Ishikawa (cell line): ENCODE measurements around the gene SLC6A19.

ENCODE experiments used
- EGR1 ChIP-seq: IDR thresholded peaks from 2 replicates; pipeline ENCODE4 v1.6.1; 2012
- TAF1 ChIP-seq: IDR thresholded peaks from 2 replicates; pipeline ENCODE4 v1.6.1; 2012; ENCODE audit warnings: low read depth, mild to moderate bottlenecking
- YY1 ChIP-seq: IDR thresholded peaks from 2 replicates; pipeline ENCODE4 v1.6.1; 2012; ENCODE audit warnings: low read depth
- TF ChIP-seq, protein P1 (sequence below): IDR thresholded peaks from 2 replicates; pipeline ENCODE4 v1.6.1; 2012; ENCODE audit warnings: low read depth, mild to moderate bottlenecking

GRCh38 chr5:1207555-1207954 is 6.2 kb downstream of the SLC6A19 start:
- TF ChIP-seq TAF1 (no peak), YY1 (no peak), EGR1 (no peak)
- TF ChIP-seq, protein P1, sequence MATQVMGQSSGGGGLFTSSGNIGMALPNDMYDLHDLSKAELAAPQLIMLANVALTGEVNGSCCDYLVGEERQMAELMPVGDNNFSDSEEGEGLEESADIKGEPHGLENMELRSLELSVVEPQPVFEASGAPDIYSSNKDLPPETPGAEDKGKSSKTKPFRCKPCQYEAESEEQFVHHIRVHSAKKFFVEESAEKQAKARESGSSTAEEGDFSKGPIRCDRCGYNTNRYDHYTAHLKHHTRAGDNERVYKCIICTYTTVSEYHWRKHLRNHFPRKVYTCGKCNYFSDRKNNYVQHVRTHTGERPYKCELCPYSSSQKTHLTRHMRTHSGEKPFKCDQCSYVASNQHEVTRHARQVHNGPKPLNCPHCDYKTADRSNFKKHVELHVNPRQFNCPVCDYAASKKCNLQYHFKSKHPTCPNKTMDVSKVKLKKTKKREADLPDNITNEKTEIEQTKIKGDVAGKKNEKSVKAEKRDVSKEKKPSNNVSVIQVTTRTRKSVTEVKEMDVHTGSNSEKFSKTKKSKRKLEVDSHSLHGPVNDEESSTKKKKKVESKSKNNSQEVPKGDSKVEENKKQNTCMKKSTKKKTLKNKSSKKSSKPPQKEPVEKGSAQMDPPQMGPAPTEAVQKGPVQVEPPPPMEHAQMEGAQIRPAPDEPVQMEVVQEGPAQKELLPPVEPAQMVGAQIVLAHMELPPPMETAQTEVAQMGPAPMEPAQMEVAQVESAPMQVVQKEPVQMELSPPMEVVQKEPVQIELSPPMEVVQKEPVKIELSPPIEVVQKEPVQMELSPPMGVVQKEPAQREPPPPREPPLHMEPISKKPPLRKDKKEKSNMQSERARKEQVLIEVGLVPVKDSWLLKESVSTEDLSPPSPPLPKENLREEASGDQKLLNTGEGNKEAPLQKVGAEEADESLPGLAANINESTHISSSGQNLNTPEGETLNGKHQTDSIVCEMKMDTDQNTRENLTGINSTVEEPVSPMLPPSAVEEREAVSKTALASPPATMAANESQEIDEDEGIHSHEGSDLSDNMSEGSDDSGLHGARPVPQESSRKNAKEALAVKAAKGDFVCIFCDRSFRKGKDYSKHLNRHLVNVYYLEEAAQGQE, result no peak
